Panc1 (cell line): Measurements from ENCODE around the gene RPP30. TPM values are rescaled to one million over a fixed set of nuclear protein-coding genes. Genes with fewer than 3 reads are reported as not detected.

ENCODE experiments used
- ATAC-seq: fragments of 200-7000 bp; cut with Tn5 transposase; 2 replicates; pipeline ENCODE4 v1.9.1; 2020; ENCODE audit warnings: mild to moderate bottlenecking, moderate library complexity
- BruUV-seq: library from RNA; stranded (reverse); fragments of 400-500 nt; replicated peaks from 2 replicates; lab custom pipeline; 2021; lab: Mats Ljungman, UMichigan
- CTCF ChIA-PET: fragments of 300-600 bp; sonication (Branson Sonifier 250); formaldehyde crosslinking; loops from one replicate; lab custom pipeline; 2022; ENCODE audit warnings: antibody characterized with exemption; lab: Charles Lee
- POLR2A ChIA-PET: fragments of 300-600 bp; sonication (Branson Sonifier 250); formaldehyde crosslinking; loops from one replicate; lab custom pipeline; 2022; ENCODE audit warnings: antibody characterized with exemption; lab: Charles Lee
- DNase-seq: peaks from one replicate; pipeline ENCODE4 v3.0.0-alpha.2; 2010; ENCODE audit warnings: low read depth, low spot score
- H3K27ac ChIP-seq: 2 replicates; pipeline ENCODE4 v1.5.1; 2011; ENCODE audit warnings: mild to moderate bottlenecking, low read length, inconsistent platforms
- H3K27me3 ChIP-seq: fragments of 200-500 bp; sonication (Bioruptor generic); 2 replicates; pipeline ENCODE4 v1.6.0; 2014; ENCODE audit warnings: low read length, inconsistent platforms; ENCODE audit not compliant: control insufficient read depth, insufficient read depth
- H3K36me3 ChIP-seq: fragments of 200-500 bp; sonication (Bioruptor generic); 2 replicates; pipeline ENCODE4 v1.5.1; 2014; ENCODE audit warnings: inconsistent platforms, mild to moderate bottlenecking, low read length, moderate library complexity; ENCODE audit not compliant: control insufficient read depth, insufficient read depth
- H3K4me1 ChIP-seq: 2 replicates; pipeline ENCODE4 v1.5.1; 2011; ENCODE audit warnings: inconsistent platforms, mild to moderate bottlenecking, low read length, moderate library complexity; ENCODE audit not compliant: control insufficient read depth, insufficient read depth
- H3K4me3 ChIP-seq, 2 experiments: 2 replicates each; pipeline ENCODE4 v1.5.1; 2011 to 2012; ENCODE audit warnings: low read depth in 2 of 2, low read length in 2 of 2, mild to moderate bottlenecking in 2 of 2, inconsistent platforms in 1 of 2, moderate library complexity in 1 of 2
- H3K9me3 ChIP-seq: fragments of 200-500 bp; sonication (Bioruptor generic); 2 replicates; pipeline ENCODE4 v1.5.1; 2014; ENCODE audit warnings: low read depth, mild to moderate bottlenecking, inconsistent platforms, low read length, moderate library complexity; ENCODE audit not compliant: control insufficient read depth, insufficient read depth
- CTCF ChIP-seq: fragments of 450-650 bp; IDR thresholded peaks from 2 replicates; pipeline ENCODE4 v1.5.1; 2017; ENCODE audit warnings: mild to moderate bottlenecking
- in situ Hi-C: cut with HindIII; loops from 2 replicates; pipeline ENCODE4 v1.10.0; 2016; ENCODE audit warnings: low sequenced_read_pairs, low pct_unique_long_range_greater_than_20kb
- intact Hi-C: fragments of 100-400 bp; cut with micrococcal nuclease; formaldehyde crosslinking; loops from one replicate; pipeline ENCODE4 v1.10.0; 2022; ENCODE audit not compliant: unreplicated experiment
- total RNA-seq: library from RNA; stranded (reverse); gene quantifications from one replicate; pipeline ENCODE4 v1.2.1, GENCODE V29; 2021; ENCODE audit not compliant: unreplicated experiment

The RPP30 gene
- total RNA-seq, 1 experiment from 2014 or later: 59.0 TPM

GRCh38 chr10:90847436-90847835 lies 24.3 kb upstream of the RPP30 start:
- CTCF ChIA-PET: no interaction called here
- ATAC-seq (no peak), DNase-seq (no peak)
- no peak for TF ChIP-seq CTCF
- no peak overlapping the region for H3K4me3 ChIP-seq
- in situ Hi-C loops (no loop called here), intact Hi-C loops (no loop called here)
- H3K4me1 ChIP-seq: no peaks in the 10 kb centered on the region
- BruUV-seq: no TSS peak
- POLR2A ChIA-PET: no interaction called here
- H3K27ac ChIP-seq: no peak overlapping the region
- peaks cover 4% of the 10 kb centered on the region for H3K27me3 ChIP-seq
- peaks cover 9% of the 10 kb centered on the region for H3K9me3 ChIP-seq
- no peaks in the 10 kb centered on the region for H3K36me3 ChIP-seq

DNA sequence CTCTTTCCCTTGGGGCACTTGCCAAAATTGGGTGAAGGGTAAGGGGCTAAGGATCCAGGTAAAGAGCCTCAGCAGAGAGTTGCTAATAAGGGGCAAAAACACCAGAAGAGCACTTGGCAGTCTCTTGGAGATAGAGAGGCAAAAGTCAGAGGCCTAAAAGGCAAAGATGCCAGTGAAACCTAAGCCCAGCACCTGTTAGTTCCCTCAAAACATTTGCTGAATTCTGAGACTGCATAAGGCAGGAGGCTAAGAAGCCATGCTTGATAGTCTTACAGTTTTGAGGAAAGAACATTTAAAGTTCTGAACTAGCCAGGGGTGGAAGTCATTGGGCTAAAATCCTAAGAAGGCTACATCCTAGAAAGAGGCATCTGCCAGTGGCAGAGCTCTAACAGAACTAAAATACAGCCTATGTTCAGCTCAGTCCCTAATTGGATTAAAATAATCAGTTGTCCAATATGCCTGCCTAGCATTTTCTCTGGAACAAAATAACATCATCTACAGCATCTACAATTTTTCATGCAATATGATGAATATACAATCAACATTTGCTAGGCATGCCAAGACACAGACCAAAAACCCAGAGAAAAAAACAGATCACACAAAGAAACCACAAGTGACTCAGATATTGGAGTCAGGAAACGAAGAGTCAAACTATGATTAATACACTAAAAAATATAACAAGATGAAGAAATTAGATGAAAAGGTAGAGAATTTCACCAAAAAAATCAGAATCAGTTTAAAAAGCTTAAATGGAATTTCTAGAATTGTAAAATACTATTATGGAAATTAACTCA lies 21.6 kb upstream of the RPP30 start:
- BruUV-seq: no TSS peak
- in situ Hi-C loops (no loop called here), intact Hi-C loops (no loop called here)
- no peak for ATAC-seq
- TF ChIP-seq CTCF: no peak
- Histone ChIP-seq H3K27ac (no peak overlapping the region), H3K4me3 (no peak overlapping the region), H3K36me3 (no peaks in the 10 kb centered on the region), H3K9me3 (peaks cover 9% of the 10 kb centered on the region), H3K27me3 (peaks cover 4% of the 10 kb centered on the region), H3K4me1 (no peaks in the 10 kb centered on the region)
- POLR2A ChIA-PET: no interaction called here
- DNase-seq: no peak
- CTCF ChIA-PET: no interaction called here

GRCh38 chr10:90855126-90855525 lies 16.6 kb upstream of the RPP30 start:
- H3K36me3 ChIP-seq: peaks cover 7% of the 10 kb centered on the region; the same call in 1 of the 2 replicates
- ATAC-seq (no peak), DNase-seq (no peak)
- H3K27me3 ChIP-seq: peaks cover 34% of the 10 kb centered on the region
- intact Hi-C loops: no loop called here
- peaks cover 8% of the 10 kb centered on the region for H3K9me3 ChIP-seq
- H3K4me1 ChIP-seq: no peaks in the 10 kb centered on the region; the same call in 1 of the 2 replicates
- in situ Hi-C loops: no loop called here
- no TSS peak for BruUV-seq
- ChIA-PET CTCF (no interaction called here), POLR2A (no interaction called here)
- TF ChIP-seq CTCF: no peak
- H3K27ac ChIP-seq: no peak overlapping the region
- no peak overlapping the region for H3K4me3 ChIP-seq
